GM19240 (cell line): ENCODE data around the gene TOMM7.
"Not testable (repeated sequence)": the region's sequence is repeated elsewhere in the genome, so short reads cannot be mapped to it uniquely, and the experiment has no call there.

Experiments used
- DNase-seq: peaks from one replicate; pipeline ENCODE4 v3.0.0; 2011; ENCODE audit warnings: low spot score; ENCODE audit not compliant: insufficient read length

TOMM7 gene

DNA sequence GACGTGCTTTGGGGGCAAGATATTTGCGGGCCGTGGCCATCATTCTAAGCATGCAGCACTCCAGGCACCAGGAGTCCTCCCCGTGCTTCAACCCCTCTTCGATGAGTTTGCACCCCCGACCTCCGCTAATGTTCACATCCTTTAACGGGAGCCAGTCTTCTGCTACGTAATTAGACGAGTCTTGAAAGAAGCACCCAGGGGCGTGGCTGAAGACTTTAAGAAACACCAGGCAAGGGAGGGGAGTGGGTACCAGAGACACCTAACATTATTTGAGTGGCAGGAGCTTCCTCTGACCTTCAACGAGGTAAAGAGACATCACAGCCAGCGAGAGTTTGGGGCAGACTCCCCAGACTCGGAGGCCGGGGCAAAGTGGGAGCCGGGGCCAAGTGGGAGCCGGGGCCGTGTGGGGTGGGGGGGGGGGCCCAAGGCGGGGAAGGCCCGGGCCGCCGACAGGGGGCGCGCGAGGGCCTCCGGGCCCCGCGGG lies 31.1 kb upstream of the TOMM7 start:
- DNase-seq = peak; percentile 32

DNA sequence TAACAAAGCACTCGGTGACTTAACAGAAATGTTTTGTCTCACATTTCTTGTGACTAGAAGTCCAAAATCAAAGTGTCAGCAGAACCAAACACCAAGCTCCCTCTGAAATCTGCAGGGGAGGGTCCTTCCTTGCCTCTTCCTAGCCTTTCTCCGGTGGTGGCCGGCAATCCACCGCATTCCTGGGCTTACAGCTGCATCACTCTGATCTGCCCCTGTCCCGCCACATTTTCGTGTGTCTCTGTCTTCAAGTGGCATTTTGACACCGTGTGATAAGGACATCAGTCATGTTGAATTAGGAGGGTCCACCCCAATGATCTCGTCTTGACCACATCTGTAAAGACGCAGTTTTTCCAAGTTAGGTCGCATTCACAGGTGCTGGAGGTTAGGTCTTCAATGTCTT lies 30.5 kb upstream of the TOMM7 start:
- DNase-seq = no peak

DNA sequence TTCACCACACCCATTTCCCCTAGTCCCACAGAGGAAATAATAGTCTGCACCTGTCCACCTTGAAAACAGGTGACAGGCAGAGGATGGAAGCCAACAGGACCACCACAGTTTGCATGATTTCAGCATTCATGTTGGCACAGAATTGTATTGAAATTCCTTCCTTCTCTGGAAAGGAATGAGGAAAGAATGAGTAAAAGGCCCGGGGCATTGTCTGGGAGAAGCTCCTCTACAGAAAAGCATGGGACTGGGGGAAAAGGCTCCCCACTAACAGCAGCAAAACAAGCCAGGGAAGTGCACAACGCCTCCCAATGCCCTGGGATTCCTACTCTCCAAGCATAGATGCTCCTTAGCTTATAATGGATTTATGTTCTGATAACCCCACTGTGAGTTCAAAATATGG lies 28.5 kb upstream of the TOMM7 start:
- no peak for DNase-seq

DNA sequence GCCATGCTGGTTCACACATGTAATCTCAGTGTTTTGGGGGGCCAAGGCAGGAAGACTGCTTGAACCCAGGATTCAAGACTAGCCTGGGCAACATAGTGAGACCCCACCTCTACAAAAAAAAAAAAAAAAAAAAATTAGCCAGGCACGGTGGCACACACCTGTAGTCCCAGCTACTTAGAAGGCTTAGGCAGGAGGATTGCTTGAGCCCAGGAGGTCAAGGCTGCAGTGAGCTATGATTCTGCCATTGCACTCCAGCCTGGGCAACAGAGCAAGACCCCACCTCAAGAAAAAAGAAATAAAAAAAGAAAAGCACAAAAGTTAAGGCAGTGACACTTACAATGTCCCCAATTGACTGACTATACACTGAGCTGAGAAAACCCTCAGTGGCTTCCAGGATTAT lies 27.7 kb upstream of the TOMM7 start:
- DNase-seq = not testable (repeated sequence)

DNA sequence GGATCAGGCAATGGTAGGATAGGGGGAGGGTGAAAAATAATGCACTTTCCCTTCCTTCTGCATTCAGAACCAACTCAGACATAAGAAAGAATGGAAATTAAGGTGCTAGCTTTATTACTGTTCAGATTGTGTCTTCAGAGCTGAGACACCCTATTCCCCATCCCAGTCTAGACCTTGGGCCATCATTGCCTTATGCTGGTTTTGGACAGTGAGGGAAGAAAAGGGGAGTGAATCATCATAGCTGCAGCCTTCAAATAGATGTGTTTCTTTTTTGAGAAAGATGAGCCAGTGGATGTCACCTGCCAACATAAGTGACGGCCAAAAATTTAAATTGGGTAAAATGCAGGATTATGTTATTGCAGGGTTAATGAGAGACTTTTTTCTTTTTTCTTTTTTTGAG lies 27.0 kb upstream of the TOMM7 start:
- DNase-seq = no peak

DNA sequence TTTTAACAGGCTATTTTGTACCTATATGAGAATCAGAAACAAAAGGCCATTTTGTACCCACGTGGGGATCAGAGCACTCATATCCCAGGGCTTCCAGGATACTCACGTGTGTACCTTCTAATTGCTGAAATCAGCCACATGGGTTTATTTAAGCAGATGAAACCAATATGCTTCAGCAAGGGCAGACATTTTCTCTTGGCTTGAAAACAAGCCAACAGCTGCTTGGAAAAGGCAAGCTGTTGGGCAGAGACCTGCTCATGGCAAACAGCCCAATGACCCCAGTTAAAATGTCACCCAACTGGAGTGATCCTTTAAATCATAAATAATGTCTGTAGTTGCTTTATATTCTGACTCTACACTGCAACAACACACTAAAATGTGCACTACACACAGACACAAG lies 26.5 kb upstream of the TOMM7 start:
- DNase-seq = no peak

DNA sequence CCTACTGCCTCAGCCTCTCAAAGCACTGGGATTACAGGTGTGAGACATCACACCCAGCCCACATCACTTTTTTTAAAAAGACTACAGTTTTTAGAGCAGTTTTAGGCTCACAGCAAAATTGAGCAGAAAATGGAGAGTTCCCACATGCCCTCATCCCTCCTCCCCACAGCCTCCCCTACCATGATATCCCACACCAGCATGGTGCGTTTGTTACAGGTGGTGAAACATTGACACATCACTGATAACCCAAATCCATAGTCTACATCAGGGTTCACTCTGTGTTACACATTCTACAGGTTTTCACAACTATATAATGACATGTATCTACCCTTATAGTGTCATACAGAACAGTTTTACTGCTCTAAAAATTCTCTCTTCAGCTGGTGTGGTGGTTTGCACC lies 24.3 kb upstream of the TOMM7 start:
- no peak for DNase-seq

DNA sequence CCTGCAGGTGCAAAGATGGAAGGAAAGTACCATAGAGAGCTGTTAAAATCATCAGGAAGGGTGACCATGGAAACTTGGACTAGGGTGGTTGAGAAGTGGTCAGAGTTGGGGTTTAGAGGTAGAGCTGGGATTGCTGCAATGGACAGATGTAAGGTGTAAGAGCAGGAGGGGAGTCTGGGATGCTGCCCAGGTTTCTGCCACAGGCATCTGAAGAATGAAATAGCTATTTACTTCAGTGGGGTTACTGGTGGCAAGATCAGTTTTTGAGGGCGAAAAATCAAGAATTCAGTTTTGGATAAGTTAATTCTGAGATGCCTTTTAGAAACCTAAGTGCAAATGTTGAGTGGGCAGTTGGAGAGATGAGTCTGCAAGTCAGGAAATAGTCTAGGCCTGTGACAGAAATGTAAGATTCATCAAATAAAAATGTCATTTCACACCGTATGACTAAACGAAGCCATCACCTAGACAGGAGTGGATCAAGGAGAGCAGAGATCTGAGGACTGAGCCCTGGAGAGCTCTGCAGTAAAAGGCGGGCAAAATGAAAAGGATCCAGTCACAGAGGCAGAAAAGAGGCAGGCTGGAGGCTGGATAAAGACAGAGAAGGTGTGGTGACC lies 22.7 kb upstream of the TOMM7 start:
- no peak for DNase-seq

DNA sequence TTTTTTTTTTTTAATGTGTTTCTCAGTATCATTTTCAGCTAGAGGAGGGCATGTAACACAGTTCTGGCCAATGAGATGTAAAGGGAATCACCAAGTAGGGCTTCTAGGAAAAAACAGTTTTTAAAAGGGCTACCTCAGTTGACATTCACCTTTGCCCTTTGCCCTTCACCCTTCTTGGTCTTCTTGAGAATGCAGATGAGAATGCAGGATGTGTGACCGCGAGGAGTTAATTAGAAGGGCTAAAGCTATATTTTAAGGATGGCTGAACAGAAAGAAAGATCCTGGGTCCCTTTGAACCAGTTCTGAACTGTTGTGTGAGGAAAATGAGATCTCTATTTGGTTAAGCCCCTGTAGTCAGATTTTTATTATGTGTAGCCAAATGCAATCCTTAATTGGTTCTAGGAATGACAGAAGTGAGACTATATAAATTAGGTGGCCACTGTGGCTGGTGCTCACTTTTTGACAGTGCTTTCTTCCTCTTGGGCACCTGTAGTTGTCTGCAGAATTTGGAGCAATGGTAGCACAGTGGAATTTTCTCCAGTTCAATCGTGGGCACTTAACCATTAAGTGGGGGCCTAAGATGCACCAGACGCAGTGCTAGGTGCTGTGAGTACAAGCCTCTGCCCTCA lies 21.1 kb upstream of the TOMM7 start:
- no peak for DNase-seq

DNA sequence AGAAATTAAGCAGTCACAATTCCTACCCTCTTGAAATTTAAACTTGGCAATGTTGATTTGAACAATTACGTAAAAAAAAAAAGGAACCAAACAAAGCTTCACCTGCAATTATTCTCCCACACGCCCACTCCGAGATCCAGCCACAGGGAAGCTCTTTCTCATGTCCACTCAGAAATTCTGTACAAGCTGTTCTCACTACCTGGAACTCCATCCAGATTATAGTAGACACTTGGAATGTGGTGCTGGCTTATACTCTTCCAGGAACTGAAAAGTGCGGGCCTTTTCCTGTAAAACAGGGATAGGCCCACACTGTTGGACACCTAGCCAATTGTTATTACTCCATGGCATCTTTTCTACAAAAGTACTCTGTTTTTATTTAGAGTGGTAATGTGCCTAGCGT lies 20.3 kb upstream of the TOMM7 start:
- no peak for DNase-seq

DNA sequence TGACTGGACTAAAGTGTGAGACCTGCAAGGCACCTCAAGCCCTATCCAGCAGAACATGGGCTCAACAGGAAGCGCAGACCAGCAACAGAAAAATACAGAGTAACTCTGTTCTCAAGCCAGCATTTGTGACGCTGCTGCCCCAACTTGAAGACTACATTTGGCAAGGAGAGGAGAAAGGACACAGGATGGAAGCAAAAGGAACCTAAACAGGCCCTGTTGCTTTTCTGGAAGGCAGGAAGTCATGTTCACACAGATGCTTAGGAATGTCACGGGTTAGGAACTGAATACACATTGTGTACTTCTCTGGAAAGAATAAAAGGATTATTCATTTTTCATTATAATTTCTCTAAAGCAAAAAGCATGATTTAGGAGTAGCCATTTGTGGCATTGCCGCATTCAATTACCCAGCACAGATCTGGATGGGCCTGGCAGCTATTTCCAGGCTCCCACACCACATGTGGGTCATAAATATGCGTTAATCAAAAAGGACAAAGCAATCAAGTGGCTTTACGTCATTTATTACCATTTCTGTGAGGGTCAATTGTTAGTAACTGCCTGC lies 19.8 kb upstream of the TOMM7 start:
- no peak for DNase-seq

DNA sequence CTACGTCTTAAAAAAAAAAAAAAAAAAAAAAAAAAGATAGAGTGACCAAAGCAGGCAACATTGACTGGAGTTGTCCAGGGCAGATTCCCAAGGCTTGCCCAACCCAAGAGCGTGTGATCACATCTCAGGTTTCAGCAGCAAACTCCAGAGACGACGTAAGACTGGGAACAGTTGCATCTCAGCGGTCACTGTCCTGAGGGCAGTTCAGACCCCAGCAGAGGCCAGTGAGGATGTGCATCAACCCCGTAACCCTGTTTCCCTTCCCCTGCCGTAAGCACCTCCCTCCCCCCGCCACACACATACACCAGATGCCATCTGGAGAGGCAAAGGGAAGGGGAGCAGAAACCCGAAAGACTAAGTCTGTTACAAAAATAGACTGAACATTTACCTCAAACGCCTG lies 19.3 kb upstream of the TOMM7 start:
- no peak for DNase-seq

DNA sequence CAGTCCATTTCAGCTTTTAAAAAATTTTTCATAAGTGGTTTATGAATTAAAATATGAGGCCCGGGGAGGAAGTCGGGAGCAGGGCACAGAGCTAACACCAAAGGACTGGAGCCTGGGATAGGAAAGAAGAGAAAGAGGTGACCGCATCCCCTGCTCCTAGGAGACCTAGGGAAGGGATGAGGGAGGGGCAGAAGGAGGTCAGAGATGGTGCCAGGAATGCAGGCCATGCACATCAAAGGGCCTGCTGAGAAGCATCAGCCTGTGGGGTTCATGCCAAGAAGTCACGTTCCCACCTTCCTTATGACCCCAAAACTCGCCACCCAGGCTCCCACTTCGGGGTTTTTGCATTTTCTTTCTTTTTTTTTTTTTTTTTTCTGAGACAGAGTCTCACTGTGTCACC lies 14.7 kb upstream of the TOMM7 start:
- no peak for DNase-seq

DNA sequence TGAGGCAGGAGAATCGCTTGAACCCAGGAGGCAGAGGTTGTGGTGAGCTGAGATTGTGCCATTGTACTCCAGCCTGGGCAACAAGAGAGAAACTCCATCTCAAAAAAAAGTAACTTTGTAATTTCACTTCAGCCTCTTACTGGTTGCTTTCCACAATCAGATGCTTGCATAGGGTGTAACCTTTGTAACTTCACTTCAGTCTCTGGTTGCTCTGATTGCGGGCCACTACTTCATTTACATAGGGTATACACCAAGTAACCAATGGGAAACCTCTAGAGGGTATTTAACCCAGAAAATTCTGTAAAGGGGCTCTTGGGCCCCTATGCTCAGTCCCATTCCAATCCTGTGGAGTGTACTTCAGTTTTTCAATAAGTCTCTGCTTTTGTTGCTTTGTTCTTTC lies 13.9 kb upstream of the TOMM7 start:
- DNase-seq = not testable (repeated sequence)

DNA sequence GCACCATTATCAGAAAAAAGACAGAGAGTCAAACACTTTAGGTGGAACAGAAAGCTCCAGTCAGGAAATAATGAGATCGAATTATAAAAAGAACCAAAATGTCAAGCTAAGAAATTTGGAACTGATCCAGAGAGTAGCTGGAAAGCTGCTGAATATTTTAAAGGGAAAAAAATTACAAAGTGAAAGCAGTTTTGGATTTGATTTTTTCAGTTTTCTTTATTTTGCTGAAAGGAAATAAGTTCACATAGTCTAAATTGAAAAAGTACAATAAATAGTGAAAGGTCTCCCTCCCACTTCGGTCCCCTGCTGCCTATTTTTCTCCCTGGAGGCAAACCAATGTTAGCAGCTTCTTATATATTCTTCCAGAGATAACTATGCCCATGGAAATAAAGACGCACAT lies 11.3 kb upstream of the TOMM7 start:
- no peak for DNase-seq

DNA sequence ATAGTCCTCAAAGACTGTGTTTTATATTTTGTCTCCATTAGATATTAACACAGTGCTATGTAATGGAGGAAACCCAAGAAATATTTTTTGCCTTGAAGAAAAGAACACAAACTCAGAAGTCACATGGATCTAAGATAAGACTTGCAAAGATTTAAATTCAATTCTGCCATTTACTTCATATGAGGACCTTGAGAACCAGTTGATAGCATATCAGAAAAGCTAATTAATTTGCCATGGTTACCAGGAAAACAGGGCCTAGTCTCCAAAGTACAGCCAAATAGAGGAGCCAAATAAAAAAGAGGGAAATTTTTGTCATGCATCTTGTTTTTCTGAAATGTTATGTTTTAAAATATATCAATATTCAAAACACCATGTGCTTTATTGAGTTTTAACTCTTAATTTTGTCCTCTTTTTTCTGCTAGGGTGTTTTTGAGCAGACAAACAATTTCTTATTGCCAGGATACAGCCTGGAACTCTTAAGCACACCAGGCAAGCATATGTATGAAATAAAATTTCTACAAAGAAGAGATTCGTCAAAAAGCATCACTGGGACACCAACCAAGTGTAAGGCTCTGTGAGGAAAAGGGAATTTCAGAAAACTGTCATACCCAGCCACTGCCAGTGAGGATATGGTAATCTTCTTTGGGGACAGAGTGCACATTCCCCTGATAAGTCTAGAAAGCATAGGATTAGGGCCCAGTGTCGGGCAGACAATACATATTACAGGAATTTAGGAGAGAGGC lies 10.6 kb upstream of the TOMM7 start:
- no peak for DNase-seq

DNA sequence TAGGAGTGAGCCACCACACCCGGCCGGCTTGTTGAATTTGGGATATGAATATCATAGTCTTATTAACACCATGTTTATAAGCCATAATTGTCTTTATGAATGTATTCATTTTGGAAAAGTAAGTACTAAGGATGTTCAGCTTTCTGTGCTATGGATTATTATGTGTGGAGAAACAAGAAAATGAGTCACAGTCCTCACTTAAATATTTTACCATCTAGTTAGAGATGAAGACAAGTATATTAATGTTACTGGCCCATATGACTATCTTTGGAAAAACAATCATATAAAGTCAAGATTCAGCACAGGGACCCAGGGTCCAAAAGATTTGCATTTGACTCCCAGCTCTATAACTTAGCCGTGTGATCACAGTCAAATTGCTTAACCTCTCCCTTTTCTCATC lies 9.8 kb upstream of the TOMM7 start:
- no peak for DNase-seq

DNA sequence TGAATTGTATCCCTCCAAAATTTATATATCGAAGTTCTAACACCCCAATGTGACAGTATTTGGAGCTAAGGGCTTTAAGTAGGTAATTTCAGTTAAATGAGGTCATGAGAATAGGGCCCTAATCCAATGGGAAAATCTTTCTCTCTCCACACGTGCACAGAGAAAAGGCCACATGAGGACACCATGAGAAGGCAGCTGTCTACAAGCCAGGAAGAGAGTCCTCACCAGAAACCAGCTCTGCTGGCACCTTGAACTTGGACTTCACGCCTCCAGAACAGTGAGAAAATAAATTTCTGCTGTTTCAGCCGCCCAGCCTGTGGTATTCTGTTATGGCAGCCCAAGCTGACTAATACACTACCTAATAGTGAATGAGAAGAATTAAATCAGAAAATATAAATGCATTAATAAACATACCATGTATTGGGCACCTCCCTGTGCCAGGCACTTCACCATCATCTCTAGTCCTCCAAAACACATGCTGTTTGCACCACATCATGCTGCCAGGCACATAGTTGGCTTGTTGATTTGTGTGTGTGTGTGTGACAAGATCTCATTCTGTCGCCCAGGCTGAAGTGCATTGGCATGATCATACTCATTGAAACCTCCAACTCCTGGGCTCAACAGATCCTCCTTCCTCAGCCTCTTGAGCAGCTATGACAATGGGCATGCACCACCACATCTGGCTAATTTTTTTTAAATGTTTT lies 9.1 kb upstream of the TOMM7 start:
- no peak for DNase-seq

DNA sequence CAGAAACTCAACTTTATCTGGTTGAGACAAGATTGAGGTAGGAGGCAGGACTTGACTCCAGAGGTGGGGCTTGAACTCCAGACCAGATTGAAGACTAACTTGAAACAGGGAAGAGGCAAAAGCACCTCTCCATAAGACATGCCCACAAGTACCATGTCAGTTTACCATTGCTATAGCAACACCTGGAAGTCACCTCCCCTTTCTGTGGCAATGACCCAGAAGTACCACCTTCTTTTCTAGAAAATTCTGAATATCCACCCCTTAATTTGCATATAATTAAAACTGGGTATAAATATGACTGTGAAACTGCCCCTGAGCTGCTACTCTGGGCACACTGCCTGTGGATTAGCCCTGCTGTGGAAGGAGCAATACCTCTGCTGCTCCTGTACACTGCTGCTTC lies 4.9 kb upstream of the TOMM7 start:
- no peak for DNase-seq

DNA sequence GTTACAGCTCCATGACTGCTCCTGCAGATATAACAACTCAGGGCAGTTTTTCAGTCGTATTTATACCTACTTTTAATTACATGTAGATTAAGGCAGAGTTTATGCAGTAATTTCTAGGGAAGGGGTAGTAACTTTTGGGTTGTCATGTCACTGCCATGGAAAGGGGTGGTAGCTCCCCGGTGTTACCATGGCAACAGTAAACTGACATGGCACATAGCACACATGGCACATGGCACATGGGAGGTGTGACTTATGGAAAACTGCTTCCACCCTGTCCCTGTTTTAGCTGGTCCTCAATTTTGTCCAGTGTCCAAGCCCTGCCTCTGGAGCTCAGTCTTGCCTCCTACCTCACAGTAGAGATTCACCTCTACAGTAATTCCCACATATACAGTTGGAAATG lies 3.9 kb upstream of the TOMM7 start:
- DNase-seq = no peak

DNA sequence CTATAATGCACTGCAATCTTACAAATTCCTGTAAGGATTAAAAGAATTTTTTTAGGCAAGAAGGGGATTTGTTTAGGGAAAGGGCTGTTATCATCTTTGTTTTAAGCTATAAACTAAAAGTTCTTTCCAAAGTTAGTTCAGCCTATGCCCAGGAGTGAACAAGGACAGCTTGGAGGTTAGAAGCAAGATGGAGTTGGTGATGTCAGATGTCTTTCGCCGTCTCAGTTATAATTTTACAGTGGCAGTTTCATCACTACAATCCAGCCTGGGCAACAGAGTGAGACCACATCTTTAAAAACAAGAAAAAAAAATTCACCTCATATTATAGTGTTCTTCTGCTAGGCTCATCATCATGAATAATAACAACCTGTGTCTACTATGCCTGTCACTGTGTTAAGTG lies 2.1 kb upstream of the TOMM7 start:
- no peak for DNase-seq

DNA sequence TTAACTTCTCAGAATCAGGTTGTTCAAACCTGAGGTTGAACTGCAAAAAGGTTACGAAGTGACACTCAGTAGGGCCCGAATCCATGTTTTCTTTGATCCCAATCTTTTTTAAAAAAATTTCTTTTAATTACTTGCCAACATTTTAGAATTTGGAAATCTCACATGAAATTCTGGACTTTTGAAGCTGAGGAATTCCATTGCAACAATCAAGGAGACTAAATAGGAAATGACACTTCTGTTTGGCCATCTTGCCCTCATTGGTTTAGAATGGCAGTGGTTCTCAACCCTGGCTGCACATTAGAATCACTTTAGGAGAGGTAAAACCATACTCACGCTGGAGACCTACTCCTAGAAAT lies 471 bp upstream of the TOMM7 start:
- no peak for DNase-seq
